GM19240 (cell line): ENCODE results near the gene DPT.

Experiments used
- DNase-seq: peaks from one replicate; pipeline ENCODE4 v3.0.0; 2011; ENCODE audit warnings: low spot score; ENCODE audit not compliant: insufficient read length

The DPT gene

DNA sequence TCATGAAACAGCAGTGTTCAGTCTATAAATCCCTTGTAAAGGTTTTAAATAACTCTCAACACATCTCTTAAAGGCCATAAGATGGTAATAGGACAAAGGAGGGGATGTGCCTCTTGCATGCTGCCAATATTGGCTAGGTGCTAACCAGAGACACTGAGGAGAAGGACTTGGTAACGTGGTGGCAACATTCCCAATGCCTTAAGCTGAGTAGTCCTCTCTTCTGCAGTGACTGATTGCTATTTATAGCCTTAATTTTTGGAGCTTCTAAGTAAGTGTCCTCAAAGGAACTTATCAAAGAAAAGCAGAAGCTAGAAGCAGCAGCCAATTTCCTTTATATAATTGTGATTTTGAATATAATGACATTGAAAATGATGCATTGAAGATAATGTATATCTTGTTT, 63.0 kb downstream of the DPT start:
- no peak for DNase-seq

GRCh38 chr1:168664069-168664834, 64.8 kb downstream of the DPT start:
- no peak for DNase-seq

DNA sequence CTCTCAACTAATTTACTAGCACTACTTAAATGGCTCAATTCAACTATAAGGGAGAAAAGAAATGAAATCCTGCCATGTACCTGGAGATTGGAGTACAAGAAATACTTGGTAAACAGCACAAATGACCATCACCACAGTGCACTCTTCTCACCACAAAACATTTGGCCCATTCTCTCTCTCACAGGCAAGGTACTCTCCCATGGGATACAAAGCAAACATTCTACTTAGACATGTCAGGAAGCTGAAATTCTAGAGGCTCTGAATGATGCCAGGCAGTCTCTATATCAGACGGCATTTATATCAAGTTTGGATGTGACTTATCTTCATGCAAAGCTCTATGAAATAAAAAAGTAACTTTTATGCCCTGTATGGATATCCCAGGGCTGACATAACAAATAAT, 72.5 kb downstream of the DPT start:
- no peak for DNase-seq

DNA sequence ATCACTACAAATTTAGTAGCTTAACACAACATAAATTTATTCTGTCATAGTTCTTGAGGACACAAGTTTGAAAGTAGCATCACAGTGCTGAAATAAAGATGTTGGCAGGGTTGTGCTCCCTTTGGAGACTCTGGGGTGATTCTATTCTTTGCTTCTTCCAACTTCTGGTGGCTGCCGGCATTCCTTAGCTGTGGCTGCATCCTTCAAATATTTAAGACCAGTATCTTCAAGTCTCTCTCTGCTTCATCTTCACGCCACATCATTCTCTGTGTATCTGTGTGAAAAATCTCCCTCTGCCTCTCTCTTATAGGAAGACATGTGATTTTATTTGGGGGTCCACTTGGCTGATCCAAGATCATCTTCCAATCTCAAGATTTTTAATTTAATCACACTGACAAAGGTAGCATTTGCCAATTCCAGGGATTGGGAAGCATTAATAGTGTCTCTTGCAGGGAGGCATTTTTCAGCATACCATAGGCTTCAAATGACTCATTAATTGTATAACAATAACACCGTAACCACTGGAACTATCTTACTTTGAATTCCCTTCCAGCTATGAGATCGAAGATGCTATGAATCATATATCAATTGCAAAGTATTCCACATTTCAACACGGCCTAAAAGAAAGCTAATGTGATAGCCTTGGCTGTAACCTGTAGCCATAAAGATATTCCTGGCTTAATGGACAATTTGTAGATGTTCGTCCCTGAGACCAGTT, 74.6 kb downstream of the DPT start:
- DNase-seq = no peak

DNA sequence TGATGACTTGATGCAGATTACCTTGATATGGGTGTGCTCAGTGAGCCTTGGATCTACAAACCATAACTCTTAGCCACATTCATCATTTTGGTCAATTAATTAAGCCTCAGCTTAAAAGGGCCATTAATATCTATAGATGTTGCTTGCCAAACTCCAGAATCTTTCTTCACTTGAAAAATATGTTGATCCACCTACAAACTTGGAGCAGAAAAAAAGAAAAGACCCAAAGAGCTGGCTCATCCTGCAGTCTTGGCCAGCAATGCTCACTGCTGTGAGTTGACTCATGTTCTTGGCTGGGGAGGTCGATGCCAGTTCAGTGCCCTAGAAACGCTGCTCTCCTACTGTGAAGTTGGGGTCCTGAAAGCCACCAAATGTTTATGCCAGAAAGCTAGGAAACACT, 75.4 kb downstream of the DPT start:
- no peak for DNase-seq

DNA sequence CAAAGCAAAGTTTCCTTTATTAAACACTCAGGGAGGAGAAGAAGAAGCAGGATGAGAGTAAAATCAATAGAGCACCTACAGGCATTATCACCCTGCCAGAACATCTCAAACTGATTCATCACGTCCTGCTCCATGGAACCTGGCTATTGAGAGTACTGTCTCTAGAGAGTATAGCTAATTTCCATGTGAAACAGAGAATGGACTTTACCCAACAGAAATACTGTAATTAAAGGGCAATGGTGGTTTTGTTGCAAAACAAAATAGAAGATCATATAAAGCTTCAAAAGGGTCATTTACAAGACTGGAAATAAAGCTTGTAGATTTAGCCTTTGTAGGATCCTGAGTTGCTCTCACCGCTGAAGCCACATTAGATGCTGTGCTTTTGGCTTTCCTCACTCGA, 83.3 kb downstream of the DPT start:
- DNase-seq = no peak
